Measurements from ENCODE around the gene PLEKHO1.

Gene PLEKHO1, protein sequence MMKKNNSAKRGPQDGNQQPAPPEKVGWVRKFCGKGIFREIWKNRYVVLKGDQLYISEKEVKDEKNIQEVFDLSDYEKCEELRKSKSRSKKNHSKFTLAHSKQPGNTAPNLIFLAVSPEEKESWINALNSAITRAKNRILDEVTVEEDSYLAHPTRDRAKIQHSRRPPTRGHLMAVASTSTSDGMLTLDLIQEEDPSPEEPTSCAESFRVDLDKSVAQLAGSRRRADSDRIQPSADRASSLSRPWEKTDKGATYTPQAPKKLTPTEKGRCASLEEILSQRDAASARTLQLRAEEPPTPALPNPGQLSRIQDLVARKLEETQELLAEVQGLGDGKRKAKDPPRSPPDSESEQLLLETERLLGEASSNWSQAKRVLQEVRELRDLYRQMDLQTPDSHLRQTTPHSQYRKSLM

GRCh38 chr1:150149271-150150132 lies at the start of gene PLEKHO1:
Gene PLEKHO1 (plus strand): TSS chr1:150149916. CDS start chr1:150150258, 342 bp downstream.
- CTCF ChIA-PET: interaction anchor here (1.0 kb wide), 1 partner anchor 16 kb away, joined by 5 read pairs; no protein-coding TSS in a partner anchor
- POLR2A ChIA-PET: interaction anchor here (0.5 to 1.3 kb wide), 5 partner anchors 8 to 232 kb away, joined by 3 to 4 read pairs (median 3); no protein-coding TSS in a partner anchor
- peaks cover 0 to 22% of the 10 kb centered on the region in 2 experiments; a peak in 2 of 3 replicates for H3K36me3 ChIP-seq (ENCODE audit: control insufficient read depth in 2 of 2, insufficient read depth in 1 of 2, low read length in 2 of 2)
- no peaks in the 10 kb centered on the region for H3K9me3 ChIP-seq (ENCODE audit: control insufficient read depth, insufficient read depth, low read depth, low read length)
- H3K27ac ChIP-seq (ENCODE audit: extremely low read depth, low read depth, low read length): peak within 1 kb of the TSS; percentile 62; the same call in 1 of the 2 replicates
- H3K4me3 ChIP-seq (ENCODE audit: low read depth, low read length): peak within 1 kb of the TSS; percentile 61
- H3K4me1 ChIP-seq (ENCODE audit: control insufficient read depth, insufficient read depth, low read length): peaks cover 3% of the 10 kb centered on the region; the same call in 1 of the 2 replicates
- TF ChIP-seq PATZ1 (tag by site-specific recombination; IDR thresholded peaks at IDR 0.05) (peak; percentile 60; the same call in 1 of the 2 replicates), ZNF791 (tag by site-specific recombination; IDR thresholded peaks at IDR 0.05) (no peak), HOXD13 (CRISPR knock-in tag; IDR thresholded peaks at IDR 0.05; ENCODE audit: borderline replicate concordance) (no peak), ZNF629 (tag by site-specific recombination; IDR thresholded peaks at IDR 0.05) (0 out of 2 replicates have a peak, but pooled peaks have one; percentile 20), ZBTB8A (tag by site-specific recombination; IDR thresholded peaks at IDR 0.05) (peak; percentile 50), ZBTB1 (tag by site-specific recombination; IDR thresholded peaks at IDR 0.05) (no peak), ZIC2 (tag by site-specific recombination; IDR thresholded peaks at IDR 0.05) (peak; percentile 66), ZNF747 (tag by site-specific recombination; IDR thresholded peaks at IDR 0.05) (no peak), ZFP37 (tag by site-specific recombination; IDR thresholded peaks at IDR 0.05) (peak; percentile 50; the same call in 1 of the 2 replicates), EGR2 (tag by site-specific recombination; IDR thresholded peaks at IDR 0.05; ENCODE audit: low read depth) (peak; percentile 32), ZBTB17 (tag by site-specific recombination; IDR thresholded peaks at IDR 0.05) (peak; percentile 78), IKZF3 (tag by site-specific recombination; IDR thresholded peaks at IDR 0.05) (0 out of 2 replicates have a peak, but pooled peaks have one; percentile 17), GLIS1 (tag by site-specific recombination; IDR thresholded peaks at IDR 0.05) (peak; percentile 71), HOXC10 (CRISPR knock-in tag; IDR thresholded peaks at IDR 0.05) (0 out of 2 replicates have a peak, but pooled peaks have one; percentile 33), ZNF184 (tag by site-specific recombination; IDR thresholded peaks at IDR 0.05) (0 out of 2 replicates have a peak, but pooled peaks have one; percentile 26), ZEB2 (tag by site-specific recombination; IDR thresholded peaks at IDR 0.05) (peak; percentile 28; the same call in 1 of the 2 replicates), ZNF394 (tag by site-specific recombination; IDR thresholded peaks at IDR 0.05; ENCODE audit: borderline replicate concordance) (no peak), PRDM6 (tag by site-specific recombination; IDR thresholded peaks at IDR 0.05) (no peak), BCL11B (tag by site-specific recombination; IDR thresholded peaks at IDR 0.05; ENCODE audit: low read depth) (no peak), ZNF155 (tag by site-specific recombination; IDR thresholded peaks at IDR 0.05) (no peak), GLIS2 (tag by site-specific recombination; IDR thresholded peaks at IDR 0.05) (peak; percentile 64; the same call in 1 of the 2 replicates), ZNF548 (tag by site-specific recombination; IDR thresholded peaks at IDR 0.05) (no peak), ZBTB7A (tag by site-specific recombination; IDR thresholded peaks at IDR 0.05; ENCODE audit: low read depth) (no peak), SP2 (tag by site-specific recombination; IDR thresholded peaks at IDR 0.05) (peak; percentile 44; the same call in 1 of the 2 replicates)
- TF ChIP-seq, protein P1, sequence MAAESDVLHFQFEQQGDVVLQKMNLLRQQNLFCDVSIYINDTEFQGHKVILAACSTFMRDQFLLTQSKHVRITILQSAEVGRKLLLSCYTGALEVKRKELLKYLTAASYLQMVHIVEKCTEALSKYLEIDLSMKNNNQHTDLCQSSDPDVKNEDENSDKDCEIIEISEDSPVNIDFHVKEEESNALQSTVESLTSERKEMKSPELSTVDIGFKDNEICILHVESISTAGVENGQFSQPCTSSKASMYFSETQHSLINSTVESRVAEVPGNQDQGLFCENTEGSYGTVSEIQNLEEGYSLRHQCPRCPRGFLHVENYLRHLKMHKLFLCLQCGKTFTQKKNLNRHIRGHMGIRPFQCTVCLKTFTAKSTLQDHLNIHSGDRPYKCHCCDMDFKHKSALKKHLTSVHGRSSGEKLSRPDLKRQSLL (tag by site-specific recombination; IDR thresholded peaks at IDR 0.05): no peak
- TF ChIP-seq, protein P2, sequence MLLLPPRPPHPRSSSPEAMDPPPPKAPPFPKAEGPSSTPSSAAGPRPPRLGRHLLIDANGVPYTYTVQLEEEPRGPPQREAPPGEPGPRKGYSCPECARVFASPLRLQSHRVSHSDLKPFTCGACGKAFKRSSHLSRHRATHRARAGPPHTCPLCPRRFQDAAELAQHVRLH (tag by site-specific recombination; IDR thresholded peaks at IDR 0.05): no peak
- TF ChIP-seq, protein P3, sequence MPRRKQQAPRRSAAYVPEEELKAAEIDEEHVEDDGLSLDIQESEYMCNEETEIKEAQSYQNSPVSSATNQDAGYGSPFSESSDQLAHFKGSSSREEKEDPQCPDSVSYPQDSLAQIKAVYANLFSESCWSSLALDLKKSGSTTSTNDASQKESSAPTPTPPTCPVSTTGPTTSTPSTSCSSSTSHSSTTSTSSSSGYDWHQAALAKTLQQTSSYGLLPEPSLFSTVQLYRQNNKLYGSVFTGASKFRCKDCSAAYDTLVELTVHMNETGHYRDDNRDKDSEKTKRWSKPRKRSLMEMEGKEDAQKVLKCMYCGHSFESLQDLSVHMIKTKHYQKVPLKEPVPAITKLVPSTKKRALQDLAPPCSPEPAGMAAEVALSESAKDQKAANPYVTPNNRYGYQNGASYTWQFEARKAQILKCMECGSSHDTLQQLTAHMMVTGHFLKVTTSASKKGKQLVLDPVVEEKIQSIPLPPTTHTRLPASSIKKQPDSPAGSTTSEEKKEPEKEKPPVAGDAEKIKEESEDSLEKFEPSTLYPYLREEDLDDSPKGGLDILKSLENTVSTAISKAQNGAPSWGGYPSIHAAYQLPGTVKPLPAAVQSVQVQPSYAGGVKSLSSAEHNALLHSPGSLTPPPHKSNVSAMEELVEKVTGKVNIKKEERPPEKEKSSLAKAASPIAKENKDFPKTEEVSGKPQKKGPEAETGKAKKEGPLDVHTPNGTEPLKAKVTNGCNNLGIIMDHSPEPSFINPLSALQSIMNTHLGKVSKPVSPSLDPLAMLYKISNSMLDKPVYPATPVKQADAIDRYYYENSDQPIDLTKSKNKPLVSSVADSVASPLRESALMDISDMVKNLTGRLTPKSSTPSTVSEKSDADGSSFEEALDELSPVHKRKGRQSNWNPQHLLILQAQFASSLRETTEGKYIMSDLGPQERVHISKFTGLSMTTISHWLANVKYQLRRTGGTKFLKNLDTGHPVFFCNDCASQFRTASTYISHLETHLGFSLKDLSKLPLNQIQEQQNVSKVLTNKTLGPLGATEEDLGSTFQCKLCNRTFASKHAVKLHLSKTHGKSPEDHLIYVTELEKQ (tag by site-specific recombination; IDR thresholded peaks at IDR 0.05; ENCODE audit: borderline replicate concordance): no peak

All from HEK293 (cell line).